HepG2 (cell line): ENCODE measurements around the gene RAD50.

Experiments used
- FOXJ3 ChIP-seq: sonication (generic); formaldehyde crosslinking; IDR thresholded peaks from 2 replicates; pipeline ENCODE4 v1.4.0; 2020; ENCODE audit warnings: missing genetic modification reagents, mild to moderate bottlenecking, borderline replicate concordance
- GFI1 ChIP-seq: sonication (generic); formaldehyde crosslinking; IDR thresholded peaks from 2 replicates; pipeline ENCODE4 v1.5.0; 2020; ENCODE audit warnings: missing genetic modification reagents, mild to moderate bottlenecking, borderline replicate concordance
- HES4 ChIP-seq: sonication (generic); formaldehyde crosslinking; IDR thresholded peaks from 2 replicates; pipeline ENCODE4 v1.9.0; 2021; ENCODE audit warnings: mild to moderate bottlenecking, missing genetic modification reagents, borderline replicate concordance
- PATZ1 ChIP-seq: sonication (generic); formaldehyde crosslinking; IDR thresholded peaks from 2 replicates; pipeline ENCODE4 v1.4.0; 2020; ENCODE audit warnings: missing genetic modification reagents
- RXRA ChIP-seq: sonication (generic); formaldehyde crosslinking; IDR thresholded peaks from 2 replicates; pipeline ENCODE4 v1.5.1; 2020; ENCODE audit warnings: missing genetic modification reagents
- ZNF274 ChIP-seq: sonication (generic); formaldehyde crosslinking; IDR thresholded peaks from 2 replicates; pipeline ENCODE4 v1.5.1; 2020; ENCODE audit warnings: mild to moderate bottlenecking, missing genetic modification reagents
- ZNF563 ChIP-seq: sonication (generic); formaldehyde crosslinking; IDR thresholded peaks from 2 replicates; pipeline ENCODE4 v1.8.0; 2022; ENCODE audit warnings: mild to moderate bottlenecking, moderate library complexity, missing genetic modification reagents
- ZNF670 ChIP-seq: sonication (generic); formaldehyde crosslinking; IDR thresholded peaks from 2 replicates; pipeline ENCODE4 v1.8.0; 2022; ENCODE audit warnings: mild to moderate bottlenecking, missing genetic modification reagents, borderline replicate concordance
- TF ChIP-seq, protein P1 (sequence below): sonication (generic); formaldehyde crosslinking; IDR thresholded peaks from 2 replicates; pipeline ENCODE4 v1.5.0; 2020; ENCODE audit warnings: mild to moderate bottlenecking, missing genetic modification reagents, moderate library complexity

GRCh38 chr5:132641241-132641723 lies 84.5 kb downstream of the RAD50 start:
- no peak for TF ChIP-seq GFI1 (CRISPR knock-in tag)
- TF ChIP-seq FOXJ3 (CRISPR knock-in tag), result no peak
- TF ChIP-seq ZNF670 (CRISPR knock-in tag), result no peak
- TF ChIP-seq PATZ1, result no peak
- TF ChIP-seq HES4 (CRISPR knock-in tag), result no peak
- TF ChIP-seq ZNF274, result no peak
- no peak for TF ChIP-seq ZNF563
- TF ChIP-seq, protein P1, sequence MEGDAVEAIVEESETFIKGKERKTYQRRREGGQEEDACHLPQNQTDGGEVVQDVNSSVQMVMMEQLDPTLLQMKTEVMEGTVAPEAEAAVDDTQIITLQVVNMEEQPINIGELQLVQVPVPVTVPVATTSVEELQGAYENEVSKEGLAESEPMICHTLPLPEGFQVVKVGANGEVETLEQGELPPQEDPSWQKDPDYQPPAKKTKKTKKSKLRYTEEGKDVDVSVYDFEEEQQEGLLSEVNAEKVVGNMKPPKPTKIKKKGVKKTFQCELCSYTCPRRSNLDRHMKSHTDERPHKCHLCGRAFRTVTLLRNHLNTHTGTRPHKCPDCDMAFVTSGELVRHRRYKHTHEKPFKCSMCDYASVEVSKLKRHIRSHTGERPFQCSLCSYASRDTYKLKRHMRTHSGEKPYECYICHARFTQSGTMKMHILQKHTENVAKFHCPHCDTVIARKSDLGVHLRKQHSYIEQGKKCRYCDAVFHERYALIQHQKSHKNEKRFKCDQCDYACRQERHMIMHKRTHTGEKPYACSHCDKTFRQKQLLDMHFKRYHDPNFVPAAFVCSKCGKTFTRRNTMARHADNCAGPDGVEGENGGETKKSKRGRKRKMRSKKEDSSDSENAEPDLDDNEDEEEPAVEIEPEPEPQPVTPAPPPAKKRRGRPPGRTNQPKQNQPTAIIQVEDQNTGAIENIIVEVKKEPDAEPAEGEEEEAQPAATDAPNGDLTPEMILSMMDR (CRISPR knock-in tag), result no peak
- TF ChIP-seq RXRA (CRISPR knock-in tag), result no peak
